ENCODE data around the gene SMKR1.
A peak's percentile ranks its signal among the peaks of the same experiment; 100 is the strongest.
"Not testable (repeated sequence)": the region's sequence is repeated elsewhere in the genome, so short reads cannot be mapped to it uniquely, and the experiment has no call there.

SMKR1 gene

GRCh38 chr7:129517931-129518330 is 15.6 kb downstream of the SMKR1 start:
- Mint-ChIP-seq H3K9me3 (no peaks in the 10 kb centered on the region), H3K36me3 (ENCODE audit: insufficient read depth) (peaks cover 2% of the 10 kb centered on the region), H3K27ac (ENCODE audit: low read depth) (no peak overlapping the region), H3K4me3 (no peak overlapping the region), H3K4me1 (peaks cover 4% of the 10 kb centered on the region), H3K27me3 (peaks cover 20% of the 10 kb centered on the region)
- DNase-seq (ENCODE audit: low spot score in 2 of 2) (no peak), ATAC-seq (replicated peaks; ENCODE audit: extremely low read depth, poor library complexity, severe bottlenecking) (no peak)

- Mint-ChIP-seq H3K4me3 (no peak overlapping the region), H3K27ac (ENCODE audit: low read depth) (no peak overlapping the region), H3K36me3 (ENCODE audit: insufficient read depth) (peaks cover 2% of the 10 kb centered on the region), H3K27me3 (peaks cover 20% of the 10 kb centered on the region), H3K9me3 (no peaks in the 10 kb centered on the region), H3K4me1 (peaks cover 4% of the 10 kb centered on the region)
- DNase-seq (ENCODE audit: low spot score in 2 of 2) (no peak), ATAC-seq (replicated peaks; ENCODE audit: extremely low read depth, poor library complexity, severe bottlenecking) (no peak)
Observed at GRCh38 chr7:129519464-129519863, 17.1 kb downstream of the SMKR1 start.

GRCh38 chr7:129522088-129522970 is 20.0 kb downstream of the SMKR1 start:
- Mint-ChIP-seq H3K27ac (ENCODE audit: low read depth) (no peak overlapping the region), H3K36me3 (ENCODE audit: insufficient read depth) (peaks cover 2% of the 10 kb centered on the region), H3K4me3 (no peak overlapping the region), H3K4me1 (peaks cover 19% of the 10 kb centered on the region), H3K9me3 (no peaks in the 10 kb centered on the region), H3K27me3 (peaks cover 20% of the 10 kb centered on the region)
- DNase-seq (ENCODE audit: low spot score in 2 of 2) (no peak), ATAC-seq (replicated peaks; ENCODE audit: extremely low read depth, poor library complexity, severe bottlenecking) (no peak)

GRCh38 chr7:129522971-129523340 is 20.6 kb downstream of the SMKR1 start:
- H3K27me3 Mint-ChIP-seq = peaks cover 14% of the 10 kb centered on the region
- no peak for ATAC-seq (replicated peaks; ENCODE audit: extremely low read depth, poor library complexity, severe bottlenecking)
- no peaks in the 10 kb centered on the region for H3K9me3 Mint-ChIP-seq
- DNase-seq (ENCODE audit: low spot score in 2 of 2) = no peak
- peaks cover 2% of the 10 kb centered on the region for H3K36me3 Mint-ChIP-seq (ENCODE audit: insufficient read depth)
- no peak overlapping the region for H3K4me3 Mint-ChIP-seq
- peaks cover 18% of the 10 kb centered on the region for H3K4me1 Mint-ChIP-seq
- no peak overlapping the region for H3K27ac Mint-ChIP-seq (ENCODE audit: low read depth)

GRCh38 chr7:129523924-129524323 is 21.6 kb downstream of the SMKR1 start:
- ATAC-seq (replicated peaks; ENCODE audit: extremely low read depth, poor library complexity, severe bottlenecking) = no peak
- H3K27me3 Mint-ChIP-seq = peaks cover 10% of the 10 kb centered on the region
- DNase-seq (ENCODE audit: low spot score in 2 of 2) = no peak
- H3K4me3 Mint-ChIP-seq = no peak overlapping the region
- H3K36me3 Mint-ChIP-seq (ENCODE audit: insufficient read depth) = peaks cover 2% of the 10 kb centered on the region
- H3K4me1 Mint-ChIP-seq = peaks cover 15% of the 10 kb centered on the region
- H3K9me3 Mint-ChIP-seq = no peaks in the 10 kb centered on the region
- H3K27ac Mint-ChIP-seq (ENCODE audit: low read depth) = no peak overlapping the region

GRCh38 chr7:129524405-129524804 is 22.1 kb downstream of the SMKR1 start:
- H3K9me3 Mint-ChIP-seq; H3K27me3 Mint-ChIP-seq; DNase-seq (ENCODE audit: low spot score in 2 of 2); H3K27ac Mint-ChIP-seq (ENCODE audit: low read depth); H3K36me3 Mint-ChIP-seq (ENCODE audit: insufficient read depth); ATAC-seq (replicated peaks; ENCODE audit: extremely low read depth, poor library complexity, severe bottlenecking): not testable (repeated sequence)
- peak overlapping the region; percentile 42 for H3K4me3 Mint-ChIP-seq
- H3K4me1 Mint-ChIP-seq = peaks cover 15% of the 10 kb centered on the region

GRCh38 chr7:129525225-129525862 is 23.0 kb downstream of the SMKR1 start:
- Mint-ChIP-seq H3K27me3 (no peaks in the 10 kb centered on the region), H3K4me1 (peaks cover 15% of the 10 kb centered on the region), H3K27ac (ENCODE audit: low read depth) (peak overlapping the region; percentile 50), H3K4me3 (peak overlapping the region; percentile 53), H3K9me3 (no peaks in the 10 kb centered on the region), H3K36me3 (ENCODE audit: insufficient read depth) (no peaks in the 10 kb centered on the region)
- DNase-seq (ENCODE audit: low spot score in 2 of 2) = no peak
- no peak for ATAC-seq (replicated peaks; ENCODE audit: extremely low read depth, poor library complexity, severe bottlenecking)

- Mint-ChIP-seq H3K27me3 (no peaks in the 10 kb centered on the region), H3K36me3 (ENCODE audit: insufficient read depth) (peaks cover 1% of the 10 kb centered on the region), H3K4me1 (peaks cover 20% of the 10 kb centered on the region), H3K27ac (ENCODE audit: low read depth) (peak overlapping the region; percentile 29), H3K4me3 (no peak overlapping the region), H3K9me3 (no peaks in the 10 kb centered on the region)
- ATAC-seq (replicated peaks; ENCODE audit: extremely low read depth, poor library complexity, severe bottlenecking) = no peak
- DNase-seq (ENCODE audit: low spot score in 2 of 2) = no peak
Observed at GRCh38 chr7:129529643-129530042, 27.3 kb downstream of the SMKR1 start.

- DNase-seq (ENCODE audit: low spot score in 2 of 2) (no peak), ATAC-seq (replicated peaks; ENCODE audit: extremely low read depth, poor library complexity, severe bottlenecking) (no peak)
- no peaks in the 10 kb centered on the region for H3K9me3 Mint-ChIP-seq
- H3K36me3 Mint-ChIP-seq (ENCODE audit: insufficient read depth) = peaks cover 1% of the 10 kb centered on the region
- peak overlapping the region; percentile 10 for H3K27ac Mint-ChIP-seq (ENCODE audit: low read depth)
- H3K27me3 Mint-ChIP-seq = no peaks in the 10 kb centered on the region
- H3K4me3 Mint-ChIP-seq = no peak overlapping the region
- H3K4me1 Mint-ChIP-seq = peaks cover 13% of the 10 kb centered on the region
Observed at GRCh38 chr7:129530795-129531391, 28.6 kb downstream of the SMKR1 start.

- DNase-seq (ENCODE audit: low spot score in 2 of 2) = no peak
- Mint-ChIP-seq H3K36me3 (ENCODE audit: insufficient read depth) (peaks cover 1% of the 10 kb centered on the region), H3K27me3 (no peaks in the 10 kb centered on the region), H3K27ac (ENCODE audit: low read depth) (no peak overlapping the region), H3K4me3 (no peak overlapping the region), H3K9me3 (no peaks in the 10 kb centered on the region), H3K4me1 (peaks cover 21% of the 10 kb centered on the region)
- ATAC-seq (replicated peaks; ENCODE audit: extremely low read depth, poor library complexity, severe bottlenecking) = no peak
Observed at GRCh38 chr7:129531721-129532120, 29.4 kb downstream of the SMKR1 start.

- DNase-seq (ENCODE audit: low spot score in 2 of 2) (no peak), ATAC-seq (replicated peaks; ENCODE audit: extremely low read depth, poor library complexity, severe bottlenecking) (no peak)
- H3K4me1 Mint-ChIP-seq = peaks cover 17% of the 10 kb centered on the region
- no peak overlapping the region for H3K4me3 Mint-ChIP-seq
- peaks cover 1% of the 10 kb centered on the region for H3K36me3 Mint-ChIP-seq (ENCODE audit: insufficient read depth)
- H3K27me3 Mint-ChIP-seq = no peaks in the 10 kb centered on the region
- no peaks in the 10 kb centered on the region for H3K9me3 Mint-ChIP-seq
- no peak overlapping the region for H3K27ac Mint-ChIP-seq (ENCODE audit: low read depth)
Observed at GRCh38 chr7:129532375-129532774, 30.0 kb downstream of the SMKR1 start.

- not testable (repeated sequence) for H3K4me3 Mint-ChIP-seq; H3K36me3 Mint-ChIP-seq (ENCODE audit: insufficient read depth); DNase-seq (ENCODE audit: low spot score in 2 of 2); H3K27ac Mint-ChIP-seq (ENCODE audit: low read depth); H3K9me3 Mint-ChIP-seq; ATAC-seq (replicated peaks; ENCODE audit: extremely low read depth, poor library complexity, severe bottlenecking); H3K27me3 Mint-ChIP-seq
- H3K4me1 Mint-ChIP-seq = peaks cover 16% of the 10 kb centered on the region
Observed at GRCh38 chr7:129534558-129535274, 32.4 kb downstream of the SMKR1 start.

All from central memory CD8-positive, alpha-beta T cell (primary cell).